ENCODE results near the gene TBC1D20.

TBC1D20 gene

GRCh38 chr20:432208-432607 lies 30.1 kb downstream of the TBC1D20 start:
- no peak for TF ChIP-seq CTCF (IDR thresholded peaks at IDR 0.05)

DNA sequence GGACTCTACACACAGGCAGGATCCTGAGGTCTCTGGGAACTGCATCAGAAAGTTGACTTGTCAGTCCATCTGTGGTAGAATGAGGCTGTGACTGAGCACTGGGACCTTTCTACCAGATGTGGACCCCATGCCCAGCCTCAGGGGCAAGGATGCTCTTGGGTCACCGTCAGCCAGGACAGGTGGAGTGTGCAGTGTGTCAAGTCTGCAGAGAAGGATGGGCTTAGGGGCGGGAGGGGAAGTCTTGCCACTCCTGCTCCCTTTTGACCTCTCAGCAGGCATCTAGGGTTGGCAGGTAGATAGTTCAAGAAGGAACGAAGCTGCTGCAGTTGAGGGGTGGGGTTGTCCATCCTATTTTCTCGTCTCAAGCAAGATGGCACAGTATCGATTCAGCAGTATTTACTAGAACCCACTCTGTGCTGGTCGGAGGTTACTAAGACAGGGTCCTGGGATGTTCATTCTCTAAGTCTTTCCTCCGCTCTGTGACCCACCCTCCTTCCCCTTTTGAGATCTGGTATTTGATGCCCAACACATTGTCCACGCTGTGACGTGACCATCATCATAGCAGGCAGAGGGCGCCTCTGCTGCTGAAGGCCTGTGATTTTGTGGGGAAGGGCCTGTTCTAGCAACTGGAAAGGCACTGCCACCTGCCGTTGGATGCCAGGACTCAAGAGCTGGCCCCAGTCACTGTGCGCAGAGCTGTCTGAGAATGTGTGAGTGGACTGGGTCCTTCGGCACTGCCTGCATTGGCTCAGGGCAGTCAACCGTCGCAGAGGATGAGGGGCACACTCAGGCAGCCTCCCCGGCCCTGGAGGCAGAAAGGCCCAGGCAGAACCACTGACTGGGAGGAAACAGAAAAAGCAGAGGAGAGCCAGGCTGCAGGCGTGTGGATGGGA lies 31.1 kb downstream of the TBC1D20 start:
- TF ChIP-seq CTCF (IDR thresholded peaks at IDR 0.05) = peak; percentile 94

- no peak for TF ChIP-seq CTCF (IDR thresholded peaks at IDR 0.05)
Measured at GRCh38 chr20:430091-430999, 32.0 kb downstream of the TBC1D20 start.

- no peak for TF ChIP-seq CTCF (IDR thresholded peaks at IDR 0.05)
Measured at GRCh38 chr20:428658-429200, 33.6 kb downstream of the TBC1D20 start.

GRCh38 chr20:427849-428657 lies 34.3 kb downstream of the TBC1D20 start:
- TF ChIP-seq CTCF (IDR thresholded peaks at IDR 0.05) = no peak

GRCh38 chr20:427401-427800 lies 34.9 kb downstream of the TBC1D20 start:
- TF ChIP-seq CTCF (IDR thresholded peaks at IDR 0.05) = no peak

DNA sequence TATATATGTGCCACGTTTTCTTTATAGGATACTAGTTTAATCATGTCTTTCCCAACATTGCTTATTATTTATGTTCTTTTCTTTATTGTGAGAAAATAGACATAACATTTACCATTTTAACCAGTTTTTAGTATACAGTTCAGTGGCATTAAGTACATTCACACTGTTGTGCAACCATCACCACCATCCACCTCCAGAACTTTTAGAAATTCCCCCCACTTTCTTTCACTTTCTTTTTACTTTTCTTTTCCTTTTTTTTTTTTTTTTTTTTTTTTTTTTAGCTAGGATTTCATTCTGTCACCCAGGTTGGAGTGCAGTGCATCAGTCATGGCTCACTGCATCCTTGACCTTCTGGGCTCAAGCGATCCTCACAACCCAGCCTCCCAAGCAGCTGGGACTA lies 35.8 kb downstream of the TBC1D20 start:
- no peak for TF ChIP-seq CTCF (IDR thresholded peaks at IDR 0.05)
